Measurements from ENCODE around the gene GGTA1. TPM values are rescaled to one million over a fixed set of nuclear protein-coding genes. Genes with fewer than 3 reads are reported as not detected.

The GGTA1 gene
- total RNA-seq, 1 experiment from 2014 or later: not detected

GRCh38 chr9:121441165-121441564, 58.5 kb downstream of the GGTA1 start:
- no peak overlapping the region for H3K4me2 ChIP-seq (ENCODE audit: insufficient read depth, insufficient read length, low read length)
- no peak overlapping the region for H2AFZ ChIP-seq (ENCODE audit: low read length)
- H3K27ac ChIP-seq (ENCODE audit: insufficient read length, low read depth, low read length): no peak overlapping the region
- no peaks in the 10 kb centered on the region for H3K4me1 ChIP-seq (ENCODE audit: insufficient read depth, low read length)
- H3K9me3 ChIP-seq (ENCODE audit: control insufficient read depth, low read depth, low read length): no peaks in the 10 kb centered on the region
- H2AK5ac ChIP-seq (ENCODE audit: insufficient read length, low read length): no peak overlapping the region
- Mint-ChIP-seq H3K4me3 (no peak overlapping the region), H3K27ac (no peak overlapping the region), H3K27me3 (ENCODE audit: low read depth) (peaks cover 38% of the 10 kb centered on the region), H3K4me1 (no peaks in the 10 kb centered on the region), H3K36me3 (ENCODE audit: insufficient read depth in 1 of 3, low read depth in 3 of 3) (no peaks in the 10 kb centered on the region), H3K9me3 (no peaks in the 10 kb centered on the region; a peak in 1 of 5 replicates)
- no peak overlapping the region for H2BK12ac ChIP-seq (ENCODE audit: insufficient read length, low read depth, low read length)
- no peak overlapping the region for H2BK120ac ChIP-seq (ENCODE audit: low read depth, low read length, poor library complexity, severe bottlenecking)
- no peak overlapping the region for H3K23ac ChIP-seq (ENCODE audit: insufficient read length, low read depth, low read length)
- no peaks in the 10 kb centered on the region for H4K20me1 ChIP-seq (ENCODE audit: control insufficient read depth, insufficient read depth, insufficient read length)
- H2BK5ac ChIP-seq (ENCODE audit: insufficient read length, low read length): no peak overlapping the region
- H2BK20ac ChIP-seq (ENCODE audit: low read depth, low read length, poor library complexity, severe bottlenecking): no peak overlapping the region
- H3K23me2 ChIP-seq (ENCODE audit: insufficient read length, low read depth, low read length, poor library complexity, severe bottlenecking): no peaks in the 10 kb centered on the region
- no peaks in the 10 kb centered on the region for H3K79me1 ChIP-seq (ENCODE audit: insufficient read depth, low read depth, low read length, poor library complexity, severe bottlenecking)
- WGBS (ENCODE audit: extremely low coverage, insufficient read length, low lambda C conversion rate): no CpG with 5 or more reads among the region's 1 CpG
- H3T11ph ChIP-seq (ENCODE audit: low read length): no peak overlapping the region
- no peak overlapping the region for H4K8ac ChIP-seq (replicated peaks; ENCODE audit: insufficient read length, low read depth, low read length)
- H4K91ac ChIP-seq (ENCODE audit: insufficient read length, low read depth, low read length): no peak overlapping the region
- no peak overlapping the region for H3K14ac ChIP-seq (ENCODE audit: insufficient read depth, low read length)
- no peaks in the 10 kb centered on the region for H3K79me2 ChIP-seq (ENCODE audit: insufficient read depth, low read length)
- no peak overlapping the region for H4K5ac ChIP-seq (ENCODE audit: insufficient read length, low read depth, low read length)
- no peak overlapping the region for H3K9ac ChIP-seq (ENCODE audit: extremely low read depth, insufficient read length, low read length)
- TF ChIP-seq, protein P1, sequence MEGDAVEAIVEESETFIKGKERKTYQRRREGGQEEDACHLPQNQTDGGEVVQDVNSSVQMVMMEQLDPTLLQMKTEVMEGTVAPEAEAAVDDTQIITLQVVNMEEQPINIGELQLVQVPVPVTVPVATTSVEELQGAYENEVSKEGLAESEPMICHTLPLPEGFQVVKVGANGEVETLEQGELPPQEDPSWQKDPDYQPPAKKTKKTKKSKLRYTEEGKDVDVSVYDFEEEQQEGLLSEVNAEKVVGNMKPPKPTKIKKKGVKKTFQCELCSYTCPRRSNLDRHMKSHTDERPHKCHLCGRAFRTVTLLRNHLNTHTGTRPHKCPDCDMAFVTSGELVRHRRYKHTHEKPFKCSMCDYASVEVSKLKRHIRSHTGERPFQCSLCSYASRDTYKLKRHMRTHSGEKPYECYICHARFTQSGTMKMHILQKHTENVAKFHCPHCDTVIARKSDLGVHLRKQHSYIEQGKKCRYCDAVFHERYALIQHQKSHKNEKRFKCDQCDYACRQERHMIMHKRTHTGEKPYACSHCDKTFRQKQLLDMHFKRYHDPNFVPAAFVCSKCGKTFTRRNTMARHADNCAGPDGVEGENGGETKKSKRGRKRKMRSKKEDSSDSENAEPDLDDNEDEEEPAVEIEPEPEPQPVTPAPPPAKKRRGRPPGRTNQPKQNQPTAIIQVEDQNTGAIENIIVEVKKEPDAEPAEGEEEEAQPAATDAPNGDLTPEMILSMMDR (conservative IDR thresholded peaks at IDR 0.05): no peak
- no peak for DNase-seq
- H3K4ac ChIP-seq (ENCODE audit: low read depth, low read length): no peak overlapping the region
- no peak overlapping the region for H3K18ac ChIP-seq (ENCODE audit: insufficient read length, low read depth, low read length)
- no peaks in the 10 kb centered on the region; the same call in 1 of the 2 replicates for H3K27me3 ChIP-seq (ENCODE audit: insufficient read depth, low read length)
- H2BK15ac ChIP-seq (ENCODE audit: low read depth, low read length): no peak overlapping the region
- no peak overlapping the region for H3K56ac ChIP-seq (ENCODE audit: insufficient read length, low read depth, low read length)

Data from H9 (cell line).